ENCODE results near the gene CARMIL1.

The CARMIL1 gene

DNA sequence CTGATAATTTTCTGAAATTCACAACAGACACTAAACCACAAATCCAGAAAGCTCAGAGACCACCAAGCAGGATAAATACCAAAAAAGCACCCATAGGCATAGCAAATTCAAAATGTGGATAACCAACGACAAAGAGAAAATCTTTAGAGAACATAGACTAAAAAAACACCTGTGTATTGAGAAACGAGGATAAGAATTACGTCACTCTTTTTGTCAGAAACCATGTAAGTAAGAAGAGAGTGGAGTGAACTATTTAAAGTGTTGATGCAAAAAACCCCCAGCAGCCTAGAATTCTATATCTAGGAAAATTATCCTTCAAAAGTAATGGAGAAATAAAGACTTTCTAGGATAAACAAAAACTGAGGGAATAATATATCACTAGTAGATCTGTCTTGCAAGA lies 245.9 kb downstream of the CARMIL1 start:
- TF ChIP-seq RARB (CRISPR knock-in tag; IDR thresholded peaks at IDR 0.05) (no peak), GLIS3 (CRISPR knock-in tag; IDR thresholded peaks at IDR 0.05) (no peak)
- no peak for ATAC-seq

DNA sequence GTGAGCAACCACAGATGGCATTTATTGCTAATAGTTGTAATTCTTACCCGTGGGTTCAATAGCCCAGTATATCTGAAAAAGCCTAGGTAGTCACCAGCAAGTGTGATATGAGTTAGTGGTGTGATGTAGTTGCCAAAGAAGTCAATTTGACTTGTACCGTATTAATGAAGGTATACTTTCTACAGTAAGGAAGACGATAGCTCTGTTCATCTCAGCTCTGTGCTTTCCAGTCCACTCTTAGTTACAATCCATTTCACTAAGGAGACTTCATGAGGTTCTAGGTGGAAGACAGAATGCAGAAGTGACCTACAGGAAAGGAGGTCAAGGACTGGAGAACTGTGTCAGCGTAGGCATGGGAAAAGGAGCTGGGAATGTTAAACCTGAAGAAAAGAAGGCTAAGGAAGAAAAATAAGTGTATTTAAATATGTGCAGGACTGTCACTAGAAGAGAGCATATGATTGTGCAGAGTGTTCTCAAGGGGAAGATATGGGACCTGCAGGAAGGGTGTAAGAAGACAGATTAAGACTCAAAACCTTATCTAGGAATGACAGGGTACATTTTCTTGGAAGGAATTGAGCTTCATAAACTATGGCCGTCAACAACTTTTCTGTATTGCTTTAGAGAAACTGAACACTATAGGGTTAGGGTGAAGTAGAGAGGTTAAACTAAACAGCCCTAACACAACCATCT lies 255.9 kb downstream of the CARMIL1 start:
- TF ChIP-seq SNAI2 (CRISPR knock-in tag; IDR thresholded peaks at IDR 0.05) (no peak), ZC3H10 (CRISPR knock-in tag; IDR thresholded peaks at IDR 0.05) (no peak), TCF4 (CRISPR knock-in tag; IDR thresholded peaks at IDR 0.05; ENCODE audit: borderline replicate concordance) (no peak), GLIS3 (CRISPR knock-in tag; IDR thresholded peaks at IDR 0.05) (no peak), BACH2 (CRISPR knock-in tag; IDR thresholded peaks at IDR 0.05; ENCODE audit: borderline replicate concordance) (no peak)
- TF ChIP-seq, protein P1, sequence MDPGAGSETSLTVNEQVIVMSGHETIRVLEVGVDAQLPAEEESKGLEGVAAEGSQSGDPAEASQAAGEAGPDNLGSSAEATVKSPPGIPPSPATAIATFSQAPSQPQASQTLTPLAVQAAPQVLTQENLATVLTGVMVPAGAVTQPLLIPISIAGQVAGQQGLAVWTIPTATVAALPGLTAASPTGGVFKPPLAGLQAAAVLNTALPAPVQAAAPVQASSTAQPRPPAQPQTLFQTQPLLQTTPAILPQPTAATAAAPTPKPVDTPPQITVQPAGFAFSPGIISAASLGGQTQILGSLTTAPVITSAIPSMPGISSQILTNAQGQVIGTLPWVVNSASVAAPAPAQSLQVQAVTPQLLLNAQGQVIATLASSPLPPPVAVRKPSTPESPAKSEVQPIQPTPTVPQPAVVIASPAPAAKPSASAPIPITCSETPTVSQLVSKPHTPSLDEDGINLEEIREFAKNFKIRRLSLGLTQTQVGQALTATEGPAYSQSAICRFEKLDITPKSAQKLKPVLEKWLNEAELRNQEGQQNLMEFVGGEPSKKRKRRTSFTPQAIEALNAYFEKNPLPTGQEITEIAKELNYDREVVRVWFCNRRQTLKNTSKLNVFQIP (CRISPR knock-in tag; IDR thresholded peaks at IDR 0.05; ENCODE audit: borderline replicate concordance, low read depth) = no peak
- TF ChIP-seq, protein P2, sequence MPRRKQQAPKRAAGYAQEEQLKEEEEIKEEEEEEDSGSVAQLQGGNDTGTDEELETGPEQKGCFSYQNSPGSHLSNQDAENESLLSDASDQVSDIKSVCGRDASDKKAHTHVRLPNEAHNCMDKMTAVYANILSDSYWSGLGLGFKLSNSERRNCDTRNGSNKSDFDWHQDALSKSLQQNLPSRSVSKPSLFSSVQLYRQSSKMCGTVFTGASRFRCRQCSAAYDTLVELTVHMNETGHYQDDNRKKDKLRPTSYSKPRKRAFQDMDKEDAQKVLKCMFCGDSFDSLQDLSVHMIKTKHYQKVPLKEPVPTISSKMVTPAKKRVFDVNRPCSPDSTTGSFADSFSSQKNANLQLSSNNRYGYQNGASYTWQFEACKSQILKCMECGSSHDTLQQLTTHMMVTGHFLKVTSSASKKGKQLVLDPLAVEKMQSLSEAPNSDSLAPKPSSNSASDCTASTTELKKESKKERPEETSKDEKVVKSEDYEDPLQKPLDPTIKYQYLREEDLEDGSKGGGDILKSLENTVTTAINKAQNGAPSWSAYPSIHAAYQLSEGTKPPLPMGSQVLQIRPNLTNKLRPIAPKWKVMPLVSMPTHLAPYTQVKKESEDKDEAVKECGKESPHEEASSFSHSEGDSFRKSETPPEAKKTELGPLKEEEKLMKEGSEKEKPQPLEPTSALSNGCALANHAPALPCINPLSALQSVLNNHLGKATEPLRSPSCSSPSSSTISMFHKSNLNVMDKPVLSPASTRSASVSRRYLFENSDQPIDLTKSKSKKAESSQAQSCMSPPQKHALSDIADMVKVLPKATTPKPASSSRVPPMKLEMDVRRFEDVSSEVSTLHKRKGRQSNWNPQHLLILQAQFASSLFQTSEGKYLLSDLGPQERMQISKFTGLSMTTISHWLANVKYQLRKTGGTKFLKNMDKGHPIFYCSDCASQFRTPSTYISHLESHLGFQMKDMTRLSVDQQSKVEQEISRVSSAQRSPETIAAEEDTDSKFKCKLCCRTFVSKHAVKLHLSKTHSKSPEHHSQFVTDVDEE (CRISPR knock-in tag; IDR thresholded peaks at IDR 0.05) = no peak
- no peak for ATAC-seq

DNA sequence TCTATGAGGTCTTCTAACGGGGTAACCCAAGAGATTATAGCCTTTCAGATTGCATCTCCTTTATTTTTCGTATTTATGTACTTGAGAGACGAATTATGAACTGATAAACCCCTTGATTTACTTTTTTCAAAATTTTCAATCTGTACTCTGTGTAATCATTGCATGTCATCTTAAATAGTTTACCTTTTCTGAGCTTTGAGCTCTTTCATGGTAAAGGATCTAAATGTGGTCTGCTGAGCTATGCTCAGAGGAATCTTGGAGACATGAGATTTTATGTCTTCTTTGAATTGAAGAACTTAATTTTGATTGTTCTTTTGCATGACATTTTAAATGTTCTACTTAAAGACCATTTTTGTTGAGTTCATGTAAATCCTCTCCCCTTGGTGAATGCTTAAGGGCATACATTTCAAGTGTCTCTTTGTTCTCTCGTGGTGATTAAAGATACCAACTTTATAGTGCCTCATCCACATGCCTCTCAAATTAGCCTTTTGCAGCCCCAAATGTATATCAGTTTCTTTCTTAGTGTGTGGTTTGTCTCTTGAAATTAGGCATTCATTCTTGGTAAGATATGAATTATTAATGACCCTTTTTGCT lies 256.6 kb downstream of the CARMIL1 start:
- ATAC-seq = no peak
- TF ChIP-seq GLIS3 (CRISPR knock-in tag; IDR thresholded peaks at IDR 0.05) (no peak), PPARA (CRISPR knock-in tag; IDR thresholded peaks at IDR 0.05; ENCODE audit: borderline replicate concordance) (no peak), ESRRG (CRISPR knock-in tag; IDR thresholded peaks at IDR 0.05) (no peak), ZNF8 (CRISPR knock-in tag; IDR thresholded peaks at IDR 0.05) (no peak), ZNF70 (CRISPR knock-in tag; IDR thresholded peaks at IDR 0.05) (no peak), TCF4 (CRISPR knock-in tag; IDR thresholded peaks at IDR 0.05; ENCODE audit: borderline replicate concordance) (no peak), ZC3H10 (CRISPR knock-in tag; IDR thresholded peaks at IDR 0.05) (no peak), ZFP30 (CRISPR knock-in tag; IDR thresholded peaks at IDR 0.05) (no peak), CSDC2 (CRISPR knock-in tag; IDR thresholded peaks at IDR 0.05) (no peak), OSR1 (CRISPR knock-in tag; IDR thresholded peaks at IDR 0.05) (no peak), SNAI2 (CRISPR knock-in tag; IDR thresholded peaks at IDR 0.05) (no peak), RARB (CRISPR knock-in tag; IDR thresholded peaks at IDR 0.05) (no peak), ISL1 (CRISPR knock-in tag; IDR thresholded peaks at IDR 0.05) (no peak), TOX (CRISPR knock-in tag; IDR thresholded peaks at IDR 0.05; ENCODE audit: borderline replicate concordance) (no peak)
- TF ChIP-seq, protein P3, sequence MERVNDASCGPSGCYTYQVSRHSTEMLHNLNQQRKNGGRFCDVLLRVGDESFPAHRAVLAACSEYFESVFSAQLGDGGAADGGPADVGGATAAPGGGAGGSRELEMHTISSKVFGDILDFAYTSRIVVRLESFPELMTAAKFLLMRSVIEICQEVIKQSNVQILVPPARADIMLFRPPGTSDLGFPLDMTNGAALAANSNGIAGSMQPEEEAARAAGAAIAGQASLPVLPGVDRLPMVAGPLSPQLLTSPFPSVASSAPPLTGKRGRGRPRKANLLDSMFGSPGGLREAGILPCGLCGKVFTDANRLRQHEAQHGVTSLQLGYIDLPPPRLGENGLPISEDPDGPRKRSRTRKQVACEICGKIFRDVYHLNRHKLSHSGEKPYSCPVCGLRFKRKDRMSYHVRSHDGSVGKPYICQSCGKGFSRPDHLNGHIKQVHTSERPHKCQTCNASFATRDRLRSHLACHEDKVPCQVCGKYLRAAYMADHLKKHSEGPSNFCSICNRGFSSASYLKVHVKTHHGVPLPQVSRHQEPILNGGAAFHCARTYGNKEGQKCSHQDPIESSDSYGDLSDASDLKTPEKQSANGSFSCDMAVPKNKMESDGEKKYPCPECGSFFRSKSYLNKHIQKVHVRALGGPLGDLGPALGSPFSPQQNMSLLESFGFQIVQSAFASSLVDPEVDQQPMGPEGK (CRISPR knock-in tag; IDR thresholded peaks at IDR 0.05; ENCODE audit: borderline replicate concordance) = no peak
- TF ChIP-seq, protein P1 (CRISPR knock-in tag; IDR thresholded peaks at IDR 0.05; ENCODE audit: borderline replicate concordance, low read depth) = no peak
- TF ChIP-seq, protein P4, sequence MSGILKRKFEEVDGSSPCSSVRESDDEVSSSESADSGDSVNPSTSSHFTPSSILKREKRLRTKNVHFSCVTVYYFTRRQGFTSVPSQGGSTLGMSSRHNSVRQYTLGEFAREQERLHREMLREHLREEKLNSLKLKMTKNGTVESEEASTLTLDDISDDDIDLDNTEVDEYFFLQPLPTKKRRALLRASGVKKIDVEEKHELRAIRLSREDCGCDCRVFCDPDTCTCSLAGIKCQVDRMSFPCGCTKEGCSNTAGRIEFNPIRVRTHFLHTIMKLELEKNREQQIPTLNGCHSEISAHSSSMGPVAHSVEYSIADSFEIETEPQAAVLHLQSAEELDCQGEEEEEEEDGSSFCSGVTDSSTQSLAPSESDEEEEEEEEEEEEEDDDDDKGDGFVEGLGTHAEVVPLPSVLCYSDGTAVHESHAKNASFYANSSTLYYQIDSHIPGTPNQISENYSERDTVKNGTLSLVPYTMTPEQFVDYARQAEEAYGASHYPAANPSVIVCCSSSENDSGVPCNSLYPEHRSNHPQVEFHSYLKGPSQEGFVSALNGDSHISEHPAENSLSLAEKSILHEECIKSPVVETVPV (CRISPR knock-in tag; IDR thresholded peaks at IDR 0.05) = no peak
